ENCODE data around the gene RDH13.
"Not testable (repeated sequence)": the region's sequence is repeated elsewhere in the genome, so short reads cannot be mapped to it uniquely, and the experiment has no call there.

The RDH13 gene

GRCh38 chr19:55032170-55032800 lies 30.7 kb downstream of the RDH13 start:
- DNase-seq (ENCODE audit: low read depth) = no peak
- no peak overlapping the region for H3K4me3 ChIP-seq (ENCODE audit: control insufficient read depth, low read depth, low read length)
- no peak for TF ChIP-seq CTCF (conservative IDR thresholded peaks at IDR 0.05; ENCODE audit: control insufficient read depth, insufficient read depth, low read depth, low read length)

GRCh38 chr19:55031178-55031577 lies 31.8 kb downstream of the RDH13 start:
- no peak overlapping the region for H3K4me3 ChIP-seq (ENCODE audit: control insufficient read depth, low read depth, low read length)
- TF ChIP-seq CTCF (conservative IDR thresholded peaks at IDR 0.05; ENCODE audit: control insufficient read depth, insufficient read depth, low read depth, low read length) = no peak
- DNase-seq (ENCODE audit: low read depth) = no peak

GRCh38 chr19:55028757-55029156 lies 34.2 kb downstream of the RDH13 start:
- no peak for TF ChIP-seq CTCF (conservative IDR thresholded peaks at IDR 0.05; ENCODE audit: control insufficient read depth, insufficient read depth, low read depth, low read length)
- no peak overlapping the region for H3K4me3 ChIP-seq (ENCODE audit: control insufficient read depth, low read depth, low read length)
- DNase-seq (ENCODE audit: low read depth) = no peak

GRCh38 chr19:55027472-55028337 lies 35.2 kb downstream of the RDH13 start:
- H3K4me3 ChIP-seq (ENCODE audit: control insufficient read depth, low read depth, low read length) = no peak overlapping the region
- no peak for TF ChIP-seq CTCF (conservative IDR thresholded peaks at IDR 0.05; ENCODE audit: control insufficient read depth, insufficient read depth, low read depth, low read length)
- DNase-seq (ENCODE audit: low read depth) = peak; percentile 2

GRCh38 chr19:55027140-55027471 lies 35.8 kb downstream of the RDH13 start:
- not testable (repeated sequence) for H3K4me3 ChIP-seq (ENCODE audit: control insufficient read depth, low read depth, low read length); DNase-seq (ENCODE audit: low read depth)

- no peak overlapping the region for H3K4me3 ChIP-seq (ENCODE audit: control insufficient read depth, low read depth, low read length)
- no peak for TF ChIP-seq CTCF (conservative IDR thresholded peaks at IDR 0.05; ENCODE audit: control insufficient read depth, insufficient read depth, low read depth, low read length)
- DNase-seq (ENCODE audit: low read depth) = no peak
Observed at GRCh38 chr19:55024111-55024510, 38.8 kb downstream of the RDH13 start.

GRCh38 chr19:55020351-55020750 lies 42.6 kb downstream of the RDH13 start:
- H3K4me3 ChIP-seq (ENCODE audit: control insufficient read depth, low read depth, low read length); DNase-seq (ENCODE audit: low read depth): not testable (repeated sequence)
